Activated naive CD8-positive, alpha-beta T cell treated with anti-CD3 and anti-CD28 coated beads for 36 hours (primary cell): ENCODE measurements around the gene PRDM11. TPM values are rescaled to one million over a fixed set of nuclear protein-coding genes. Genes with fewer than 3 reads are reported as not detected.

Source experiments
- DNase-seq: peaks from one replicate; pipeline ENCODE4 v3.0.0; 2021
- H3K27ac Mint-ChIP-seq: one replicate; pipeline ENCODE4 v1.8.0; 2022; ENCODE audit warnings: mild to moderate bottlenecking, moderate library complexity, mixed read lengths
- H3K27me3 Mint-ChIP-seq: one replicate; pipeline ENCODE4 v1.8.0; 2022; ENCODE audit warnings: mild to moderate bottlenecking, mixed read lengths
- H3K36me3 Mint-ChIP-seq: one replicate; pipeline ENCODE4 v1.8.0; 2021; ENCODE audit warnings: mild to moderate bottlenecking, mixed read lengths
- H3K4me1 Mint-ChIP-seq: one replicate; pipeline ENCODE4 v1.8.0; 2021; ENCODE audit warnings: mixed read lengths
- H3K4me3 Mint-ChIP-seq: one replicate; pipeline ENCODE4 v1.8.0; 2022; ENCODE audit warnings: mild to moderate bottlenecking, moderate library complexity, mixed read lengths
- H3K9me3 Mint-ChIP-seq: one replicate; pipeline ENCODE4 v1.8.0; 2022; ENCODE audit warnings: mixed read lengths
- total RNA-seq, 2 experiments: library from RNA; stranded (reverse); gene quantifications; one replicate each; pipeline ENCODE4 v1.2.3, GENCODE V29; 2021

PRDM11 gene
- total RNA-seq, 2 experiments from 2014 or later = 4.7 to 4.8 TPM

DNA sequence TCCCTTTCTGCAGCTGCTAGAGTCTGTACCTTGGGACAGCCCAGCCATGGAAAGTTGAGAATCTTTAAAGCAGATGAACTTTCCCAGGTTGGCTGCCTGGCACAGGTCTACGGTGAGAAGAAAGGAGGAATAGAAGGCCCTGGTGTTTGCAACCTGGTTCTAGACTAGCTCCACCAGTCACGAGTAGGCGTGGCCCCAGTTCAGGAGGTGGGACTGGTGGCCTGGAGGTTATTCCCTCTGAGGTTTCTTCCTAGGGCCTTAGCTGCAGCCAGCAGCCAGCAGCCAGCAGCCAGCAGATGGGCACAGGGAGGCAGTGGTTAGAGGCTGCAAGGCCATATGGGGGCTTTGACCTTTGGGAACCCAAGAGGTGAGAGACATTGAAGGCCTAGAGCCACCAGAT, 40.9 kb downstream of the PRDM11 start:
- H3K27me3 Mint-ChIP-seq = no peaks in the 10 kb centered on the region
- no peak overlapping the region for H3K4me3 Mint-ChIP-seq
- DNase-seq = no peak
- H3K4me1 Mint-ChIP-seq = no peaks in the 10 kb centered on the region
- no peak overlapping the region for H3K27ac Mint-ChIP-seq
- H3K9me3 Mint-ChIP-seq = no peaks in the 10 kb centered on the region
- peaks cover 9% of the 10 kb centered on the region for H3K36me3 Mint-ChIP-seq

DNA sequence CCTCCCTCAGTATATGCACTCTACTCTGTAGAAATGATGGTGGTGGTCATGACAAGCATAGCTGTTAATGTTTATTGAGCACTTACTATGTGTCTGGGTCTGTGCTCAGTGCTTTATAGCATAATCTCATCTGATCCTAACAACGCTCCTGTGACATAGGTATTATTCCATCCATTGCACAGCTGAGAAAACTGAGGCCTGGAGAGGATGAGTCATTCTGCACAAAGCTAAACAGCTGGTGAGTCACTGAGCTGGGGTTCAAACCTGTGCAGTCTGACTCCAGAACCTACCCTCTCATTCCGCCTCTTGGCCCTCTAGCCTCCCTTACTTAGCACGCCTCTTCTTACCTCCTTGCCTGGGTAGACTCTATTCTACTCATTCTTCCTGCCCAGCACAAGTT, 41.7 kb downstream of the PRDM11 start:
- H3K27ac Mint-ChIP-seq = no peak overlapping the region

DNA sequence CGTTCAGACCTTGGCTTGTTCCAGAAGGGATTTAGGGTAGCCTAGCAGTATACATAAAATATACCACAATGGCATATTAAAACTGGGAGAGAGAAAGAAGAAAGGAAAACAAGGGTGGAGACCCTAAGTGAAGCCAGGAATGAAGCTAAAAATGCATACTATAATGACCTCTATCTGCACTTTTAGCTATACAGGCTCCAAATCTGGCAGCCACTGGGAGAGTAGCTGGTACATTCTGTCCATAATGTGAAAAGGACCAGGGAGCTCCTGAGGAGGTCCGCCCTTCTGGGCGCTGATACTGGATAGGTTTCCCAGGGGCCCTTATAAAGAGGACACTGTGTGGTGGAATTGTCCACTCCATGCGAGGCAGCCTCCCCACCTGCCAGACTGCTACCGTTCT, 42.8 kb downstream of the PRDM11 start:
- Mint-ChIP-seq H3K36me3 (peaks cover 9% of the 10 kb centered on the region), H3K27me3 (no peaks in the 10 kb centered on the region), H3K9me3 (no peaks in the 10 kb centered on the region), H3K27ac (no peak overlapping the region), H3K4me3 (no peak overlapping the region), H3K4me1 (no peaks in the 10 kb centered on the region)
- DNase-seq = no peak

More for the DNA sequence above, 41.7 kb downstream of the PRDM11 start:
- Mint-ChIP-seq H3K9me3 (no peaks in the 10 kb centered on the region), H3K4me1 (no peaks in the 10 kb centered on the region), H3K36me3 (peaks cover 9% of the 10 kb centered on the region), H3K27me3 (no peaks in the 10 kb centered on the region), H3K4me3 (no peak overlapping the region)
- no peak for DNase-seq

DNA sequence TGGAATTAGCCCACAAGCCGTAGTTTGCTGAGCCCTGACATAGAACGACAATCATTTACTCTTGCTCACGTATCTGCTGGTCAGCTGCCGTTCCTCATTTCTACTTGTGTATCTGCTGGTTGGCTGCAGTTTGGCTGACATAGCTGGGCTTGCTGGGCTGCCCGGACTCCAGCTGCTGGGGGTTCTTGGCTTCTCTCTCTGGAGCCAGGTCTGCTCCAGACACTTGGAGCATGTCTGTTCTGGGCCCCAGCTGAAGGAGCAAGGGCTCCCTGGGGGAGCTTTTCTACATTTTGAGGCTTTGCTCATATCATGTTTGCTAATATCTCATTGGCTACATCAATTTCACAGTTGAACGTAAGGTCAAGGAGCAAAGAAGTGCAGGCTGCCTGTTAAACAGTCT, 47.3 kb downstream of the PRDM11 start:
- peaks cover 12% of the 10 kb centered on the region for H3K36me3 Mint-ChIP-seq
- no peak overlapping the region for H3K27ac Mint-ChIP-seq
- no peaks in the 10 kb centered on the region for H3K4me1 Mint-ChIP-seq
- H3K4me3 Mint-ChIP-seq = no peak overlapping the region
- no peaks in the 10 kb centered on the region for H3K9me3 Mint-ChIP-seq
- no peaks in the 10 kb centered on the region for H3K27me3 Mint-ChIP-seq
- DNase-seq = no peak

DNA sequence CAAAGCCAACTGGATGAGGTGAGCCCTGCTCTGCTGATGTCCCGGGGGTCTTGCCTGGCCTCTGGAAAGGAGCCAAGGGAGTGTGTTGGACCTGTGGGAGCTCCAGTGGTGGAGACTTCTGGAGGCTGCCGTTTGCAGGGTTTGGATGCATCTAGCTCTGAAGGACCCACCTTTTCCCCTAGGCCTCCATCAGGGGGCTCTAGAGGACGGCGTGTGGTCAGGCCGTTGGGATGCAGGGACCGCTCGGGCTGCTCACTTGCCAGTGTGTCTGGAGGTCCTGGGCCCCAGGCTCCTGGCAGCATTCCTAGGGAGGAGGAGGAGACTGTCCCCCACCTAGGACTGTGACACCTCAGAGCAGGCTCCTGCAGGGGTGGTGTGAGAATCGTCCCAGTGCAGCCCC, 58.3 kb downstream of the PRDM11 start:
- Mint-ChIP-seq H3K4me1 (no peaks in the 10 kb centered on the region), H3K27ac (no peak overlapping the region), H3K36me3 (peaks cover 19% of the 10 kb centered on the region), H3K9me3 (no peaks in the 10 kb centered on the region), H3K27me3 (no peaks in the 10 kb centered on the region), H3K4me3 (no peak overlapping the region)
- DNase-seq = no peak

DNA sequence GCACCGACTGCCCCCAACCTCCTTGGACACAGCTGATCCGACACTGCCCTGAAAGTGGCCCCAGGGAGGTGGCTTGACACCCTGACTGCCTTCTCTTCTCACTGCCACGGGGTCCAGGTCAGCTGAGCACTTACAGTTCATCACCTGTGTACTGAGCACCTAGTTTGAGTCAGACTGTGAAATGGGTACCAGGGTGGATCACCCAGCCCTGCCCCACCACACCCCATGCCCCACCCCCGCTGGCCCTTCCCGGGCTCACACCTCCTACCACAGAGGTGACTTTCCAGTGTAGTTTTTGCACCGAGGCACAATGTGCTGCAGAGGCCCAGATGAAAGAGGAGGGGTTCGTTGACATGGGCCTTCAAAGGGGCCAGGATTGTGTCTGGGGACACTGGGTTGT, 59.5 kb downstream of the PRDM11 start:
- H3K36me3 Mint-ChIP-seq = peaks cover 16% of the 10 kb centered on the region
- H3K9me3 Mint-ChIP-seq = no peaks in the 10 kb centered on the region
- no peak overlapping the region for H3K4me3 Mint-ChIP-seq
- H3K27ac Mint-ChIP-seq = no peak overlapping the region
- H3K27me3 Mint-ChIP-seq = no peaks in the 10 kb centered on the region
- no peaks in the 10 kb centered on the region for H3K4me1 Mint-ChIP-seq
- no peak for DNase-seq

DNA sequence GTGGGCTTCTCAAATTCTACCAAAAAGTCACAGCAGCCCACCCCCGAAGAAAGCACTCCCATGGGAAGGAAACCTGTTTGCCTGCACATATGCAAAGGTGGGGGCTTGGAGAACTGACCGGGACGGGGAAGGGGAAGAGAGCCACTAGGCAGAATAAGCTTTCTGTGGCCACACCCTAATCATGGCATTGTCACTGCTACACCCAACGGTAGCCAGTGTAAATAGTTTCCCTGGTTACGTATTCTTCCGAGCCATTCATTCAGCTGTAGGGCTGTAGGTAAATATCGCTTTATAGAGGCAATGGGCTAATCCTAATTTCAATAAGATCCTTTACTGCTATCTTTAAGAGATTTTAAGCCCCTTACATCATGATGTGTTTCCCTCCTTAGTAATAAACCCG, 61.7 kb downstream of the PRDM11 start:
- Mint-ChIP-seq H3K4me3 (no peak overlapping the region), H3K36me3 (peaks cover 7% of the 10 kb centered on the region), H3K27ac (no peak overlapping the region), H3K27me3 (no peaks in the 10 kb centered on the region), H3K4me1 (no peaks in the 10 kb centered on the region), H3K9me3 (no peaks in the 10 kb centered on the region)
- no peak for DNase-seq

DNA sequence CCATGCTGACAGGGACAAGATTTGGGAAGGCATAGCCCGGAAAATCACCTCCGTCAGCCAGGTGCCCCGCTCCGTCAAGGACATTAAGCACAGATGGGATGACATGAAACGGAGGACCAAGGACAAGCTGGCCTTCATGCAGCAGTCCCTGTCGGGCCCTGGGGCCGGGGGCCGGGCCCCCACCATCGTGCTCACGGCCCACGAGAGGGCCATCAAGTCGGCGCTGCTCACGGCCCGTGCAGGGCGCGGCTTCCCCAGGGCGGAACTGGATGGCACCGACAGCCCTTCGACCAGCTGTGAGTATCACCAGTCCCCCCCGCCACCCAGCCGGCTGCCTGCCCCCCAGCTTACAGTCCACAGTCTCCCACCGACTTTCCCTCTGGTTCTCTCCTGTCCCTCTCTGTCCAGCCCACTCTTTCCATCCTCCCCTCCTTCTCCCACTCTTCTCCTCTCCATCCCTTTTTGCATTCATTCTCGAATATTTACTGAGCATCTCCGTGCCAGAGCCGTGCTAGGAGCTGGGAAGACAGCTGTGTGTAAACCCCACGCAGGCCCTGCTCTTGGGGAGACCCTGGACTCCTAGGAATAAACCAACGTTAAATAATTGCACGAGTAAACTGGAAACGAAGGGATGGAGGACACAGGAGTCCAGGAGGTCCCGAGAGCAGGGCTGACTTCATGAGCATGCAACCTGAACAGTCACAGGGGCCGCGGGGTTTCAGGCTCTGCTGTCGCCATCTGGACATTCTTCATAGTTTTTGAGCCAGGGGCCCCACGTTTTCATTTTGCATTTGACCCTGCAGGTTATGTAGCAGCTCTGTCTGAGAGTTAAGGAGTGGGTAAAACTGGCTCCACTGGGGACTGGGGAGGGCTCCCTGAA, 62.8 kb downstream of the PRDM11 start:
- H3K9me3 Mint-ChIP-seq = no peaks in the 10 kb centered on the region
- H3K27me3 Mint-ChIP-seq = no peaks in the 10 kb centered on the region
- no peak overlapping the region for H3K4me3 Mint-ChIP-seq
- H3K4me1 Mint-ChIP-seq = no peaks in the 10 kb centered on the region
- no peak for DNase-seq
- H3K27ac Mint-ChIP-seq = no peak overlapping the region
- H3K36me3 Mint-ChIP-seq = peaks cover 3% of the 10 kb centered on the region

DNA sequence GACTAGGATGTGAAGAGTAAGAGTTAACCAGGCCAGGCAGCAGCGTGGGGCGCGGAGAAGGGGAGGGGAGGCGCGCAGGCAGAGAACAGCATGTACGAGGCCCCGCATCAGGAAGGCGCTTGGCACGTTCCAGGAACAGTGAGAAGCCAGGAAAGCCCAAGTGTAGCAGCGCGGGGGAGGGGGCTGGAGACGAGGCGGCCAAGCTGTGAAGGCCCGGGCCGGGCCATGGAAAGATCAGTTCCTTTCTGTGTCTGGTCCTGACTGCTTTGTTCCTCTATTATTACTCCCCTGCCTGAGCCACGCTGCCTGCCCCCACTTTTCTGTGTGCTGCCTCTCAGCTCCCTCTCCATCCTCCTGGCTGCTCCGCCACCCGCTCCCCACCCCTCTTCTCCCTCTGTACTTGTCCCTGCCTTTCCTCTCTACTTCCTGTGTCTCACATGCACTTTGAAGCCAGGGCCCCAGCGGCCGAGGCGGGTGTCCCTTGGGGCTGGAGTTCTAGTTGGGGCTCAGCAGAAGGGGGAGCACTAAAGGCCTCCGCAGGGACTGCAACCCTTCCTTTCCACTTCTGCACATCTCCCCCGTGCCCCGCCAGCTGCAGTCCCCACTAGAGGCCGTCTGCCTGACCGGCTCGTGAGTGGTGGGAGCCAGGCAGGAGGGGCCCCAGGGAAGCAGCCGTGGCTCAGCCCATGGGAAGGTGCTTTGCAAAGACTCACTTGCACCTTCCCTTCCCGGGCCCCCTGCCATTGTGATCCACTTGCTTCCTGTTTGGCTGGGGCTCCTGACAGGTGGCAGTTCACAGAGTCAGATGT, 63.7 kb downstream of the PRDM11 start:
- no peak overlapping the region for H3K4me3 Mint-ChIP-seq
- H3K36me3 Mint-ChIP-seq = peaks cover 3% of the 10 kb centered on the region
- H3K4me1 Mint-ChIP-seq = peaks cover under 1% of the 10 kb centered on the region
- H3K9me3 Mint-ChIP-seq = no peaks in the 10 kb centered on the region
- no peak overlapping the region for H3K27ac Mint-ChIP-seq
- no peaks in the 10 kb centered on the region for H3K27me3 Mint-ChIP-seq
- DNase-seq = no peak

DNA sequence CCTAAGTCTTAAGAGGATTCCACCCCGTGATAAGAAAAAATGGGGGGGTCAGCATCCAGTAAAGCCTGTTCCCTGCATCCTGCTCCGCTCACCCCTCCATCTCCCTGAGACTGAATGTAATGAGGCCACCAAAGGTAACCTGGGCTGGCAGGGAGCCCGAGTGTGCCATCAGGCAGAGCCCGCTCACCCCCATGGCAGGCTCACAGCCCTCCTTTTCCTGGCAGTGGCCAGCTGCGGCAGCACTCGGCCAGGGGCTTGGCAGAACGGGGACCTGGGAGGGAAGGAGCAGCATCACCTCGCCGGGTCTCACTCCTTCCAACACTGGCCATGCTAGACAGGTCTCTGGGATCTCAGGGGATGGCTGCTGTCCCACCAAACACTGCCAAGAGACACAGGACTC, 64.4 kb downstream of the PRDM11 start:
- Mint-ChIP-seq H3K27me3 (no peaks in the 10 kb centered on the region), H3K9me3 (no peaks in the 10 kb centered on the region), H3K4me3 (no peak overlapping the region), H3K27ac (no peak overlapping the region), H3K4me1 (peaks cover 4% of the 10 kb centered on the region), H3K36me3 (peaks cover 3% of the 10 kb centered on the region)
- no peak for DNase-seq

DNA sequence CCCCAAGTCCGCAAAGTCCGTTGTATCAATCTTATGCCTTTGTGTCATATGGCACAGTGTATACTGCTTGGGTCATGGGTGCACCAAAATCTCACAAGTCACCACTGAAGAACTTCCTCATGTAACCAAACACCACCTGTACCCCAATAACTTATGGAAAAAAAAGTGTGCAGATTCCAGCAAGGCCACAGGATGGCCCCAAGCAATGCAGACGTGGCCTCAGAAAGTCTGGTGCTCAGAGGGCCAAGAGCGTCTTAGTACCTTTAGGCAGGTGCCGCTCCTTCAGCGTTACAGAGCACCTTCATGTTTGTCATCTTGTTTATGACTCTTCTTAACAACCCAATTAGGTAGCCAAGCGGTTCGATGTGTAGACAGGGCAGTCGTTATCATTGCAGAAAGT, 65.3 kb downstream of the PRDM11 start:
- Mint-ChIP-seq H3K4me1 (peaks cover 4% of the 10 kb centered on the region), H3K27me3 (no peaks in the 10 kb centered on the region), H3K36me3 (peaks cover 3% of the 10 kb centered on the region), H3K4me3 (no peak overlapping the region), H3K9me3 (no peaks in the 10 kb centered on the region), H3K27ac (no peak overlapping the region)
- DNase-seq = no peak

DNA sequence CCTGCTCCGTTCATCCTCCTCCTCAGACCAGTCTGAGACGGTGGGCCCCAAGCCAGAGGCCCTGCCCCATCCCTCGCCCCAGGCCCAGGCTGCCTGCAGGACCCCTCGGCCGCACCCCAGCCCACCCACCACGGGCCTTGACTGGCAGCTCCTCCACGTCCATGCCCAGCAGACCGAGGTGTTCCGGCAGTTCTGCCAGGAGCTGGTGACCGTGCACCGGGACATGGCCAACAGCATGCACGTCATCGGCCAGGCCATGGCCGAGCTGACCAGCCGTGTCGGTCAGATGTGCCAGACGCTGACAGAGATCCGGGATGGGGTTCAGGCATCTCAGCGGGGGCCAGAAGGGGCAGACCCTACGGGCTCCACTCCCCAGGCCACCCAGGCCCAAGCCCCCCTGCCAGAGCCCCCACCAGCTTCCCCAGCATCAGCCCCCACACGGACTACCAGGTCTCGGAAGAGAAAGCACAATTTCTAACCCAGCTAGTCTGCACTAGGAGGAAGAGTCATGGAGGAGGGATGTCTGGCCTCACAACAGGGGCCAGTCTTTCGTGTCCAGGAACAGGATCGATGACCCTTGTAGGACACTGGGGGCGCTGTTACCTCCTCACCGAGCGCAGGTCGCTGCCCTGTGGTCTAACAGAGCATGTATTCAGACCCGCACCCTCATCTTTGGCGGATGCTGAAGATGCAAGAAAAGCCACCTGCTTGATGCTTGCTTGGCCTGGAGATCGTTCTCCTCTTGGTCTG, 66.3 kb downstream of the PRDM11 start:
- Mint-ChIP-seq H3K4me1 (peaks cover 4% of the 10 kb centered on the region), H3K27me3 (no peaks in the 10 kb centered on the region)

DNA sequence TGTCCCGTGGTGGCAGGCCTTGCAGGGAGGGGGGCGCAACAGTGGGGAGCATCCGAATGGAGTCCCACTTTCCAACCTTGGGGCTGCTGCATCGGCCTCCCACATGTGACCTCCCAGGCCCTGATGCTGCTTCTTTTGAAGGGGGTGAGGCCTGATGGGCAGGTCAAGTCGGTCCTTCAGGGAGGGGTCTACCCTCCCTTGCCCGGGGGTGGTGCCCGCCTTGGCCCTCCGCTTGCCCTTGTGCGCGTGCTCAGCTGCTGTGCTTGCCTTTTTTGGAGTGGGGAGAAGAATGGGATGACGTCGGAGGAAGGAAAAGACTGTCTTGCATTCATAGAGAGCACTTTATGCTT, 66.9 kb downstream of the PRDM11 start:
- no peak overlapping the region for H3K4me3 Mint-ChIP-seq
- H3K9me3 Mint-ChIP-seq = no peaks in the 10 kb centered on the region
- no peak overlapping the region for H3K27ac Mint-ChIP-seq
- H3K4me1 Mint-ChIP-seq = peaks cover 4% of the 10 kb centered on the region
- no peak for DNase-seq
- peaks cover 3% of the 10 kb centered on the region for H3K36me3 Mint-ChIP-seq
- H3K27me3 Mint-ChIP-seq = no peaks in the 10 kb centered on the region

More for the DNA sequence above, 66.3 kb downstream of the PRDM11 start:
- Mint-ChIP-seq H3K27ac (no peak overlapping the region), H3K4me3 (no peak overlapping the region), H3K9me3 (no peaks in the 10 kb centered on the region), H3K36me3 (peaks cover 3% of the 10 kb centered on the region)
- DNase-seq = no peak

DNA sequence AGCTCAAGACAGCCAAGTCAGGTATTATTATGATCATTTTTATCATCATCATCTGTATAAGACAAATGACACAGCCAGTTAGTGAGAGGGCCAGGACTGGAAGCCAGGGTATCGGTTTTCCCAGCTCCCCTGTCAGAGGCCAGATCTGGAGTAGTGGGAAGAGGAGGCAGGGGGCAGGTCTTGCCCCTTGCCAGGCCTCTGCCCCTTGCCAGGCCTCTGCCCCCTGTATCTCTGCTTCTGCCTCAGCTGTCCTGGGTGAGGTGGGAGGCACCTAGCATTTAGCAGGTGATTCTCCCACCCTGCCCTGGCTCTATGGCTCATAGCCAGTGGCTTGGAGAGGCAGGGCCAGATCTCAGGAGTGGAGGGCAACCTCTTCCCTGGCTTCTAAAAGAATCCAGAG, 67.3 kb downstream of the PRDM11 start:
- H3K9me3 Mint-ChIP-seq = no peaks in the 10 kb centered on the region
- peaks cover 3% of the 10 kb centered on the region for H3K36me3 Mint-ChIP-seq
- H3K27ac Mint-ChIP-seq = no peak overlapping the region
- peaks cover 4% of the 10 kb centered on the region for H3K4me1 Mint-ChIP-seq
- no peak overlapping the region for H3K4me3 Mint-ChIP-seq
- DNase-seq = no peak
- no peaks in the 10 kb centered on the region for H3K27me3 Mint-ChIP-seq
